ENCODE measurements around the gene KITLG. TPM values are rescaled to one million over a fixed set of nuclear protein-coding genes. Genes with fewer than 3 reads are reported as not detected.
"Not testable (repeated sequence)": the region's sequence is repeated elsewhere in the genome, so short reads cannot be mapped to it uniquely, and the experiment has no call there.

Gene KITLG
- total RNA-seq, 2 experiments from 2014 or later, result not detected

GRCh38 chr12:88469154-88469553, 111.1 kb downstream of the KITLG start:
- Histone ChIP-seq H3K27ac (ENCODE audit: low read depth, low read length, poor library complexity, severe bottlenecking) (no peak overlapping the region), H3K4me3 (ENCODE audit: low read depth, low read length, poor library complexity, severe bottlenecking) (no peak overlapping the region), H3K36me3 (ENCODE audit: insufficient read depth, low read length) (no peaks in the 10 kb centered on the region), H3K9me3 (ENCODE audit: low read length) (no peaks in the 10 kb centered on the region), H3K4me1 (ENCODE audit: insufficient read depth, low read length, poor library complexity, severe bottlenecking) (no peaks in the 10 kb centered on the region), H2AFZ (ENCODE audit: low read length) (no peak overlapping the region), H3K4me2 (ENCODE audit: low read length) (no peak overlapping the region), H4K20me1 (ENCODE audit: insufficient read depth, low read length) (no peaks in the 10 kb centered on the region), H3K79me2 (ENCODE audit: insufficient read depth, low read depth, low read length) (no peaks in the 10 kb centered on the region), H3K9me2 (ENCODE audit: insufficient read depth, low read length) (no peaks in the 10 kb centered on the region)
- TF ChIP-seq EZH2phosphoT487 (IDR thresholded peaks at IDR 0.05; ENCODE audit: borderline replicate concordance, low read depth, low read length) (no peak), CTCF (conservative IDR thresholded peaks at IDR 0.05; ENCODE audit: low read length) (no peak)
- BruUV-seq (replicated peaks), result no TSS peak
- intact Hi-C loops (cut with micrococcal nuclease; ENCODE audit: unreplicated experiment), result no loop called here
- no peak for DNase-seq (ENCODE audit: low spot score)
- ChIA-PET CTCF (ENCODE audit: unreplicated experiment) (no interaction called here), POLR2A (interaction anchor here (1.1 kb wide), 1 partner anchor 12 kb away, joined by 3 read pairs; no protein-coding TSS in a partner anchor)

- no peaks in the 10 kb centered on the region for H3K4me1 ChIP-seq (ENCODE audit: insufficient read depth, low read length, poor library complexity, severe bottlenecking)
- H3K4me3 ChIP-seq (ENCODE audit: low read depth, low read length, poor library complexity, severe bottlenecking), result no peak overlapping the region
- intact Hi-C loops (cut with micrococcal nuclease; ENCODE audit: unreplicated experiment), result no loop called here
- ChIA-PET CTCF (ENCODE audit: unreplicated experiment) (no interaction called here), POLR2A (interaction anchor here (1.1 kb wide), 1 partner anchor 11 kb away, joined by 3 read pairs; no protein-coding TSS in a partner anchor)
- H3K79me2 ChIP-seq (ENCODE audit: insufficient read depth, low read depth, low read length), result no peaks in the 10 kb centered on the region
- no peak overlapping the region for H3K27ac ChIP-seq (ENCODE audit: low read depth, low read length, poor library complexity, severe bottlenecking)
- H3K9me2 ChIP-seq (ENCODE audit: insufficient read depth, low read length), result no peaks in the 10 kb centered on the region
- no peak overlapping the region for H3K4me2 ChIP-seq (ENCODE audit: low read length)
- BruUV-seq (replicated peaks), result no TSS peak
- H3K36me3 ChIP-seq (ENCODE audit: insufficient read depth, low read length), result no peaks in the 10 kb centered on the region
- no peaks in the 10 kb centered on the region for H4K20me1 ChIP-seq (ENCODE audit: insufficient read depth, low read length)
- DNase-seq (ENCODE audit: low spot score), result no peak
- TF ChIP-seq EZH2phosphoT487 (IDR thresholded peaks at IDR 0.05; ENCODE audit: borderline replicate concordance, low read depth, low read length), result no peak
- TF ChIP-seq CTCF (conservative IDR thresholded peaks at IDR 0.05; ENCODE audit: low read length), result no peak
- H2AFZ ChIP-seq (ENCODE audit: low read length), result no peak overlapping the region
- H3K9me3 ChIP-seq (ENCODE audit: low read length), result no peaks in the 10 kb centered on the region
These were observed 111.7 kb downstream of the KITLG start for GRCh38 chr12:88468581-88468980.

- DNase-seq (ENCODE audit: low spot score); H2AFZ ChIP-seq (ENCODE audit: low read length); BruUV-seq (replicated peaks); H3K4me3 ChIP-seq (ENCODE audit: low read depth, low read length, poor library complexity, severe bottlenecking); H3K27ac ChIP-seq (ENCODE audit: low read depth, low read length, poor library complexity, severe bottlenecking); H3K4me1 ChIP-seq (ENCODE audit: insufficient read depth, low read length, poor library complexity, severe bottlenecking); POLR2A ChIA-PET; H3K79me2 ChIP-seq (ENCODE audit: insufficient read depth, low read depth, low read length); H3K36me3 ChIP-seq (ENCODE audit: insufficient read depth, low read length); CTCF ChIA-PET (ENCODE audit: unreplicated experiment); H3K9me2 ChIP-seq (ENCODE audit: insufficient read depth, low read length); H3K9me3 ChIP-seq (ENCODE audit: low read length); H3K4me2 ChIP-seq (ENCODE audit: low read length); intact Hi-C loops (cut with micrococcal nuclease; ENCODE audit: unreplicated experiment); H4K20me1 ChIP-seq (ENCODE audit: insufficient read depth, low read length): not testable (repeated sequence)
These were observed 113.6 kb downstream of the KITLG start for GRCh38 chr12:88466708-88467107.

Measured in OCI-LY7 (cell line).